Chondrocyte (in vitro differentiated cells): ENCODE measurements around the gene P2RY11. TPM values are rescaled to one million over a fixed set of nuclear protein-coding genes. Genes with fewer than 3 reads are reported as not detected.

Experiments
- DNase-seq: peaks from one replicate; pipeline ENCODE4 v3.0.0; 2021; ENCODE audit warnings: mixed read lengths, low spot score
- H3K27ac Mint-ChIP-seq: one replicate; pipeline ENCODE4 v1.8.0; 2021; ENCODE audit warnings: mild to moderate bottlenecking, moderate library complexity, mixed read lengths; ENCODE audit not compliant: unreplicated experiment
- H3K27me3 Mint-ChIP-seq: 2 replicates; pipeline ENCODE4 v1.8.0; 2021; ENCODE audit warnings: low read depth, mixed read lengths
- H3K36me3 Mint-ChIP-seq: 2 replicates; pipeline ENCODE4 v1.8.0; 2021; ENCODE audit warnings: low read depth, mixed read lengths
- H3K4me1 Mint-ChIP-seq: 2 replicates; pipeline ENCODE4 v1.8.0; 2021; ENCODE audit warnings: low read depth, mild to moderate bottlenecking, mixed read lengths
- H3K4me3 Mint-ChIP-seq: one replicate; pipeline ENCODE4 v1.8.0; 2021; ENCODE audit warnings: mild to moderate bottlenecking, moderate library complexity, mixed read lengths; ENCODE audit not compliant: unreplicated experiment
- H3K9me3 Mint-ChIP-seq: 2 replicates; pipeline ENCODE4 v1.8.0; 2021; ENCODE audit warnings: low read depth, mixed read lengths
- CTCF ChIP-seq: fragments of 200-600 bp; sonication (generic); IDR thresholded peaks from 2 replicates; pipeline ENCODE4 v1.5.0; 2021; ENCODE audit warnings: antibody characterized with exemption, mild to moderate bottlenecking, moderate library complexity
- total RNA-seq: library from RNA; stranded (reverse); gene quantifications from 3 replicates; pipeline ENCODE4 v1.2.1, GENCODE V29; 2021

Gene P2RY11
- total RNA-seq, 1 donor from 2014 or later, result 13.5 TPM

GRCh38 chr19:10102787-10103236 lies 8.7 kb upstream of the P2RY11 start:
- H3K9me3 Mint-ChIP-seq, result no peaks in the 10 kb centered on the region
- no peak for DNase-seq
- peaks cover 2% of the 10 kb centered on the region for H3K27me3 Mint-ChIP-seq
- peaks cover 14% of the 10 kb centered on the region for H3K4me1 Mint-ChIP-seq
- no peak overlapping the region for H3K27ac Mint-ChIP-seq
- TF ChIP-seq CTCF, result no peak
- no peak overlapping the region for H3K4me3 Mint-ChIP-seq
- H3K36me3 Mint-ChIP-seq, result no peaks in the 10 kb centered on the region

GRCh38 chr19:10104130-10104513 lies 7.4 kb upstream of the P2RY11 start:
- no peak for DNase-seq
- no peak overlapping the region for H3K27ac Mint-ChIP-seq
- H3K4me3 Mint-ChIP-seq, result no peak overlapping the region
- H3K9me3 Mint-ChIP-seq, result no peaks in the 10 kb centered on the region
- H3K4me1 Mint-ChIP-seq, result peaks cover 10% of the 10 kb centered on the region
- H3K27me3 Mint-ChIP-seq, result peaks cover 2% of the 10 kb centered on the region
- no peaks in the 10 kb centered on the region for H3K36me3 Mint-ChIP-seq
- no peak for TF ChIP-seq CTCF

GRCh38 chr19:10104665-10105508 lies 6.6 kb upstream of the P2RY11 start:
- no peak for TF ChIP-seq CTCF
- Mint-ChIP-seq H3K27ac (no peak overlapping the region), H3K9me3 (no peaks in the 10 kb centered on the region), H3K27me3 (no peaks in the 10 kb centered on the region), H3K4me3 (no peak overlapping the region), H3K36me3 (peaks cover 6% of the 10 kb centered on the region), H3K4me1 (peaks cover 10% of the 10 kb centered on the region)
- DNase-seq, result no peak

- peak overlapping the region; percentile 94 for H3K27ac Mint-ChIP-seq
- no peaks in the 10 kb centered on the region for H3K27me3 Mint-ChIP-seq
- peak overlapping the region; percentile 85 for H3K4me3 Mint-ChIP-seq
- H3K36me3 Mint-ChIP-seq, result peaks cover 8% of the 10 kb centered on the region
- no peak for DNase-seq
- H3K4me1 Mint-ChIP-seq, result peaks cover 10% of the 10 kb centered on the region
- TF ChIP-seq CTCF, result no peak
- no peaks in the 10 kb centered on the region for H3K9me3 Mint-ChIP-seq
Observed at GRCh38 chr19:10105509-10106099, 5.9 kb upstream of the P2RY11 start.

GRCh38 chr19:10106100-10106936 lies 5.2 kb upstream of the P2RY11 start, which contains the start of gene PPAN:
Gene PPAN (plus strand): TSS chr19:10106362. CDS start chr19:10106395, 33 bp downstream.
- Mint-ChIP-seq H3K27ac (peak within 1 kb of the TSS; percentile 94), H3K27me3 (no peaks in the 10 kb centered on the region), H3K9me3 (no peaks in the 10 kb centered on the region)

More at GRCh38 chr19:10106100-10106936, 5.2 kb upstream of the P2RY11 start, which contains the start of gene PPAN:
- Mint-ChIP-seq H3K4me3 (peak within 1 kb of the TSS; percentile 85), H3K4me1 (peaks cover 10% of the 10 kb centered on the region), H3K36me3 (peaks cover 11% of the 10 kb centered on the region)
- DNase-seq, result no peak
- no peak for TF ChIP-seq CTCF
